HEK293T (cell line): Measurements from ENCODE around the gene NDRG4.

Experiments used
- ARNT ChIP-seq: fragments of 450-650 bp; IDR thresholded peaks from 2 replicates; pipeline ENCODE4 v1.6.1; 2017; ENCODE audit warnings: mild to moderate bottlenecking
- BHLHE40 ChIP-seq: fragments of 450-650 bp; IDR thresholded peaks from 2 replicates; pipeline ENCODE4 v1.6.1; 2016; ENCODE audit warnings: mild to moderate bottlenecking, moderate library complexity, borderline replicate concordance
- CTBP1 ChIP-seq: fragments of 450-650 bp; IDR thresholded peaks from 2 replicates; pipeline ENCODE4 v1.6.1; 2016; ENCODE audit warnings: borderline replicate concordance
- FOXA1 ChIP-seq: fragments of 450-650 bp; IDR thresholded peaks from 2 replicates; pipeline ENCODE4 v1.6.1; 2016; ENCODE audit warnings: mild to moderate bottlenecking
- FOXK2 ChIP-seq: fragments of 450-650 bp; IDR thresholded peaks from 2 replicates; pipeline ENCODE4 v1.6.1; 2016; ENCODE audit warnings: mild to moderate bottlenecking
- FOXM1 ChIP-seq: fragments of 450-650 bp; IDR thresholded peaks from 2 replicates; pipeline ENCODE4 v1.6.1; 2017; ENCODE audit warnings: mild to moderate bottlenecking, borderline replicate concordance
- HDGF ChIP-seq: fragments of 450-650 bp; IDR thresholded peaks from 2 replicates; pipeline ENCODE4 v1.6.1; 2017; ENCODE audit warnings: antibody characterized with exemption, borderline replicate concordance
- L3MBTL2 ChIP-seq: fragments of 450-650 bp; conservative IDR thresholded peaks from 2 replicates; pipeline ENCODE4 v1.6.1; 2016; ENCODE audit warnings: mild to moderate bottlenecking
- NFRKB ChIP-seq: fragments of 450-650 bp; IDR thresholded peaks from 2 replicates; pipeline ENCODE4 v1.6.1; 2016; ENCODE audit warnings: mild to moderate bottlenecking, moderate library complexity
- SP1 ChIP-seq: fragments of 450-650 bp; IDR thresholded peaks from 2 replicates; pipeline ENCODE4 v1.6.1; 2017
- SUZ12 ChIP-seq: fragments of 450-650 bp; IDR thresholded peaks from 2 replicates; pipeline ENCODE4 v1.6.1; 2016; ENCODE audit warnings: mild to moderate bottlenecking
- ZNF384 ChIP-seq: fragments of 450-650 bp; IDR thresholded peaks from 2 replicates; pipeline ENCODE4 v1.6.1; 2016
- TF ChIP-seq, protein P1 (sequence below): fragments of 450-650 bp; IDR thresholded peaks from 2 replicates; pipeline ENCODE4 v1.6.1; 2016

DNA sequence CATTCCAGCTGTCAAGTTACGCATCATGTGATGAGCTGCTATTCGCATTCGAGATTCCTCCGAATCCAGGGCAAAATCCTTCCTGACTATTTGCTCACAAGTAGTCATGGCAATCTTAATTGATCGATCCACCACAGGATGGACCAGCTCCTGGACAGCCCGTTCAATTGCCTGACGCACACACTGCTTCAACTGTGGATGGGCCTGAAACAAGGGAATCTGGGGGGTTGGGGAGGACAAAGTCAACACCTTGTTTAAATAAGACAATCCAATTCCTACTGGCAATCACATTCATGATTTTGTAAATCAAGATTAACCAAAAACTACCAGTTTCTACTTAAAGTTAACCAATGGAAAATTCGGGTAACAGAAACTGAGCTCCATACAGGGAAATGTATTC is 43.7 kb downstream of the NDRG4 start:
- TF ChIP-seq FOXK2: no peak
- no peak for TF ChIP-seq L3MBTL2
- no peak for TF ChIP-seq HDGF
- no peak for TF ChIP-seq FOXM1
- no peak for TF ChIP-seq NFRKB
- TF ChIP-seq ARNT: no peak
- no peak for TF ChIP-seq CTBP1
- no peak for TF ChIP-seq FOXA1
- TF ChIP-seq SUZ12: no peak
- TF ChIP-seq BHLHE40: no peak
- TF ChIP-seq SP1: no peak
- TF ChIP-seq, protein P1, sequence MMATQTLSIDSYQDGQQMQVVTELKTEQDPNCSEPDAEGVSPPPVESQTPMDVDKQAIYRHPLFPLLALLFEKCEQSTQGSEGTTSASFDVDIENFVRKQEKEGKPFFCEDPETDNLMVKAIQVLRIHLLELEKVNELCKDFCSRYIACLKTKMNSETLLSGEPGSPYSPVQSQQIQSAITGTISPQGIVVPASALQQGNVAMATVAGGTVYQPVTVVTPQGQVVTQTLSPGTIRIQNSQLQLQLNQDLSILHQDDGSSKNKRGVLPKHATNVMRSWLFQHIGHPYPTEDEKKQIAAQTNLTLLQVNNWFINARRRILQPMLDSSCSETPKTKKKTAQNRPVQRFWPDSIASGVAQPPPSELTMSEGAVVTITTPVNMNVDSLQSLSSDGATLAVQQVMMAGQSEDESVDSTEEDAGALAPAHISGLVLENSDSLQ: no peak
- no peak for TF ChIP-seq ZNF384
